WTC11 (cell line): ENCODE measurements around the gene PGGHG. TPM values are rescaled to one million over a fixed set of nuclear protein-coding genes. Genes with fewer than 3 reads are reported as not detected.

ENCODE experiments used
- ATAC-seq: fragments of 200-7000 bp; cut with Tn5 transposase; 2 replicates; pipeline ENCODE4 v1.10.0; 2021; ENCODE audit warnings: mild to moderate bottlenecking, moderate library complexity
- CTCF ChIA-PET: fragments of 300-600 bp; sonication (Branson Sonifier 250); formaldehyde crosslinking; loops from one replicate; lab custom pipeline; 2021; ENCODE audit warnings: antibody characterized with exemption; lab: Charles Lee
- POLR2A ChIA-PET: fragments of 350-600 bp; sonication (Branson Sonifier 250); formaldehyde crosslinking; loops from one replicate; lab custom pipeline; 2021; ENCODE audit warnings: antibody characterized with exemption; lab: Charles Lee
- DNase-seq: peaks from one replicate; pipeline ENCODE4 v3.0.0; 2021; ENCODE audit warnings: low spot score
- H3K27ac Mint-ChIP-seq: 2 replicates; pipeline ENCODE4 v1.8.0; 2021; ENCODE audit warnings: mixed read lengths
- H3K27me3 Mint-ChIP-seq: 2 replicates; pipeline ENCODE4 v1.8.0; 2021; ENCODE audit warnings: low read depth, mild to moderate bottlenecking, moderate library complexity, mixed read lengths
- H3K36me3 Mint-ChIP-seq: 2 replicates; pipeline ENCODE4 v1.8.0; 2021; ENCODE audit warnings: mixed read lengths
- H3K4me1 Mint-ChIP-seq: 2 replicates; pipeline ENCODE4 v1.8.0; 2022; ENCODE audit warnings: mixed read lengths
- H3K4me3 Mint-ChIP-seq: 2 replicates; pipeline ENCODE4 v1.8.0; 2021; ENCODE audit warnings: mild to moderate bottlenecking, moderate library complexity, mixed read lengths
- H3K9me3 Mint-ChIP-seq: 2 replicates; pipeline ENCODE4 v1.8.0; 2021; ENCODE audit warnings: mixed read lengths
- ATF1 ChIP-seq: sonication (generic); formaldehyde crosslinking; IDR thresholded peaks from 2 replicates; pipeline ENCODE4 v1.8.1; 2023; ENCODE audit warnings: mild to moderate bottlenecking, moderate library complexity, missing genetic modification reagents
- ETV6 ChIP-seq: sonication (generic); formaldehyde crosslinking; IDR thresholded peaks from 2 replicates; pipeline ENCODE4 v1.8.1; 2022; ENCODE audit warnings: mild to moderate bottlenecking, missing genetic modification reagents
- JAZF1 ChIP-seq: fragments of 250-450 bp; sonication (Bioruptor Pico); IDR thresholded peaks from 2 replicates; pipeline ENCODE4 v1.9.0; 2021; ENCODE audit warnings: moderate library complexity, mild to moderate bottlenecking, inconsistent platforms
- KAT7 ChIP-seq: sonication (generic); formaldehyde crosslinking; IDR thresholded peaks from 2 replicates; pipeline ENCODE4 v1.8.1; 2023; ENCODE audit warnings: missing genetic modification reagents, mild to moderate bottlenecking, borderline replicate concordance
- NR2C2 ChIP-seq: sonication (generic); formaldehyde crosslinking; IDR thresholded peaks from 2 replicates; pipeline ENCODE4 v1.8.0; 2022; ENCODE audit warnings: mild to moderate bottlenecking, missing genetic modification reagents
- ZNF232 ChIP-seq: sonication (generic); formaldehyde crosslinking; IDR thresholded peaks from 2 replicates; pipeline ENCODE4 v1.8.0; 2022; ENCODE audit warnings: mild to moderate bottlenecking, missing genetic modification reagents
- ZNF317 ChIP-seq: sonication (generic); formaldehyde crosslinking; IDR thresholded peaks from 2 replicates; pipeline ENCODE4 v1.8.1; 2023; ENCODE audit warnings: low read depth, mild to moderate bottlenecking, moderate library complexity, missing genetic modification reagents, borderline replicate concordance
- ZNF396 ChIP-seq: fragments of 250-450 bp; sonication (Bioruptor Pico); IDR thresholded peaks from 2 replicates; pipeline ENCODE4 v1.8.0; 2021; ENCODE audit warnings: mild to moderate bottlenecking, moderate library complexity, borderline replicate concordance
- ZNF671 ChIP-seq: fragments of 250-450 bp; sonication (Bioruptor Pico); IDR thresholded peaks from 2 replicates; pipeline ENCODE4 v1.8.0; 2021; ENCODE audit warnings: mild to moderate bottlenecking
- total RNA-seq: library from RNA; stranded (reverse); gene quantifications from 3 replicates; pipeline ENCODE4 v1.2.3, GENCODE V29; 2021
- TF ChIP-seq, protein P1 (sequence below): fragments of 200-600 bp; IDR thresholded peaks from 2 replicates; pipeline ENCODE4 v1.8.0; 2022; ENCODE audit warnings: antibody characterized with exemption
- TF ChIP-seq, protein P2 (sequence below): sonication (generic); formaldehyde crosslinking; IDR thresholded peaks from 2 replicates; pipeline ENCODE4 v1.8.1; 2023; ENCODE audit warnings: mild to moderate bottlenecking, missing genetic modification reagents, moderate library complexity
- TF ChIP-seq, protein P3 (sequence below): sonication (generic); formaldehyde crosslinking; IDR thresholded peaks from 2 replicates; pipeline ENCODE4 v1.8.0; 2022; ENCODE audit warnings: mild to moderate bottlenecking, missing genetic modification reagents
- TF ChIP-seq, protein P4 (sequence below): sonication (generic); formaldehyde crosslinking; conservative IDR thresholded peaks from 2 replicates; pipeline ENCODE4 v1.8.1; 2022; ENCODE audit warnings: mild to moderate bottlenecking, missing genetic modification reagents
- TF ChIP-seq, protein P5 (sequence below): sonication (generic); formaldehyde crosslinking; IDR thresholded peaks from 2 replicates; pipeline ENCODE4 v1.8.1; 2022; ENCODE audit warnings: missing genetic modification reagents, borderline replicate concordance

Gene PGGHG
- total RNA-seq, 1 experiment from 2014 or later: 74.9 TPM

DNA sequence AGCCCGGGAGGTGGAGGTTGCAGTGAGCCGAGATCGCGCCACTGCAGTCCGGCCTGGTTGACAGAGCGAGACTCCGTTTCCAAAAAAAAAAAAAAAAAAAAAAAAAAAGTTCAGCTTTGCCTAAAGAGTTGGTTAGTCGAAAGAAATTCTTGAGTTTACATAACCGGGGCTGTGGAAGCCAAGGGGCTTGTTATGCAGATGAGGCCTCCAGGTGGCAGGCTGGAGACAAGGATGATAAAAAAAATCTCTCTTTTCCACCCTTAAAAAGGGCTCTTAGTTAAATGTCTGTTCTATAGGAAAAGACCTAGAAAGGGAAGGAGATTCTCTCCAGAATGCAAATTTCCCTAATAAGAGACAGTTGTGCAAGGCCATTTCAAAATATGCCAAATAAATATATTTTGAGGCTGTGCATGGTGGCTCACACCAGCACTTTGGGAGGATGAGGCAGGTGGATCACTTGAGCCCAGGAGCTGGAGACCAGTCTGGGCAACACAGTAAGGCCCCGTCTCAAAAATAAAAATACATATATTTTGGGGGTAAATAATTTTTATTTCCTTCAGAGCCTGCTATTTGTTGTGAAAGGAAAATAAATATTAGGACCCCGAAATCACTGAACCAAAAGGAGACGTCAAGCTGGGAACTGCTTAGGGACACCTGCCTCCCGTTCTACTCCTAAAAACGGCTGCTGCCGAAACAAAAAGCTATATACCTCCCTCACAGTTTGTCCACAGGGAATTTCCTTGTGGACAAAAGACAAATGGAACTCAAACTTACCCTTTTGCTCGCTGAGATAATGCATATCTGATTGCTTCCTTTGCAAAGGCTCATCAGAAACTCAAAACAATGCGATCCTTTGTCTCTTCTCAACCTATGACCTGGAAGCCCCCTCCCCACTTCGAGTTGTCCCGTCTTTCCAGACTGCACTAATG is 16.3 kb downstream of the PGGHG start:
- CTCF ChIA-PET: interaction anchor here (0.6 to 3.2 kb wide), 22 partner anchors 10 to 106 kb away, joined by 3 to 36 read pairs (median 5); partner anchors contain the start of gene PGGHG
- Mint-ChIP-seq H3K27ac (peak overlapping the region; percentile 99), H3K27me3 (no peaks in the 10 kb centered on the region), H3K4me1 (peaks cover 83% of the 10 kb centered on the region), H3K4me3 (peak overlapping the region; percentile 43), H3K9me3 (no peaks in the 10 kb centered on the region), H3K36me3 (no peaks in the 10 kb centered on the region)
- TF ChIP-seq ZNF396 (CRISPR knock-in tag): no peak
- TF ChIP-seq, protein P1, sequence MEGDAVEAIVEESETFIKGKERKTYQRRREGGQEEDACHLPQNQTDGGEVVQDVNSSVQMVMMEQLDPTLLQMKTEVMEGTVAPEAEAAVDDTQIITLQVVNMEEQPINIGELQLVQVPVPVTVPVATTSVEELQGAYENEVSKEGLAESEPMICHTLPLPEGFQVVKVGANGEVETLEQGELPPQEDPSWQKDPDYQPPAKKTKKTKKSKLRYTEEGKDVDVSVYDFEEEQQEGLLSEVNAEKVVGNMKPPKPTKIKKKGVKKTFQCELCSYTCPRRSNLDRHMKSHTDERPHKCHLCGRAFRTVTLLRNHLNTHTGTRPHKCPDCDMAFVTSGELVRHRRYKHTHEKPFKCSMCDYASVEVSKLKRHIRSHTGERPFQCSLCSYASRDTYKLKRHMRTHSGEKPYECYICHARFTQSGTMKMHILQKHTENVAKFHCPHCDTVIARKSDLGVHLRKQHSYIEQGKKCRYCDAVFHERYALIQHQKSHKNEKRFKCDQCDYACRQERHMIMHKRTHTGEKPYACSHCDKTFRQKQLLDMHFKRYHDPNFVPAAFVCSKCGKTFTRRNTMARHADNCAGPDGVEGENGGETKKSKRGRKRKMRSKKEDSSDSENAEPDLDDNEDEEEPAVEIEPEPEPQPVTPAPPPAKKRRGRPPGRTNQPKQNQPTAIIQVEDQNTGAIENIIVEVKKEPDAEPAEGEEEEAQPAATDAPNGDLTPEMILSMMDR: peak; percentile 34
- ATAC-seq (peak; percentile 34), DNase-seq (peak; percentile 73)
- POLR2A ChIA-PET: interaction anchor here (0.9 to 1.6 kb wide), 3 partner anchors 12 to 14 kb away, joined by 3 to 5 read pairs (median 5); no protein-coding TSS in a partner anchor

DNA sequence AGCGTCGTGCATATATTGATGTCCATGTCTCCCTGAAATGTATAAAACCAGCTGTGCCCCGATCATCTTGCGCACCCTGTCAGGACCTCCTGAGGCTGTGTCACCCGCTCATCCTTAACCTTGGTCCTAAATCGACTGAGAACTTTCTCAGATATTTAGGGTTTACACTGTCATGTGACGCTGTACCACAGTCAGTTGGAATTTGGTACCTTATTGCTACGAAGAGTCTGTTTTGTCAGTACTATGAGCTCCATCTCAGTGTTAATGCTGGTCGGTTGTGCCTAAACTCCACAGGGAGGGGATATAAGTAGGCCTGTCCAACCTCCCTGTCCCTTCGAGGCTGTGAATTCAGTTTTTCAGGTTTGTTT is 16.9 kb downstream of the PGGHG start:
- ChIA-PET POLR2A (interaction anchor here (0.9 to 1.5 kb wide), 2 partner anchors 11 to 13 kb away, joined by 3 to 5 read pairs; no protein-coding TSS in a partner anchor), CTCF (interaction anchor here (0.6 to 3.2 kb wide), 20 partner anchors 9 to 143 kb away, joined by 3 to 36 read pairs (median 6); partner anchors contain the start of gene PGGHG)
- Mint-ChIP-seq H3K27ac (peak overlapping the region; percentile 99), H3K9me3 (no peaks in the 10 kb centered on the region), H3K36me3 (no peaks in the 10 kb centered on the region)
- ATAC-seq: no peak
- TF ChIP-seq, protein P2, sequence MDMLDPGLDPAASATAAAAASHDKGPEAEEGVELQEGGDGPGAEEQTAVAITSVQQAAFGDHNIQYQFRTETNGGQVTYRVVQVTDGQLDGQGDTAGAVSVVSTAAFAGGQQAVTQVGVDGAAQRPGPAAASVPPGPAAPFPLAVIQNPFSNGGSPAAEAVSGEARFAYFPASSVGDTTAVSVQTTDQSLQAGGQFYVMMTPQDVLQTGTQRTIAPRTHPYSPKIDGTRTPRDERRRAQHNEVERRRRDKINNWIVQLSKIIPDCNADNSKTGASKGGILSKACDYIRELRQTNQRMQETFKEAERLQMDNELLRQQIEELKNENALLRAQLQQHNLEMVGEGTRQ (CRISPR knock-in tag): peak; percentile 66
- TF ChIP-seq ATF1 (CRISPR knock-in tag): no peak
- no peak for TF ChIP-seq ZNF671
- TF ChIP-seq, protein P3, sequence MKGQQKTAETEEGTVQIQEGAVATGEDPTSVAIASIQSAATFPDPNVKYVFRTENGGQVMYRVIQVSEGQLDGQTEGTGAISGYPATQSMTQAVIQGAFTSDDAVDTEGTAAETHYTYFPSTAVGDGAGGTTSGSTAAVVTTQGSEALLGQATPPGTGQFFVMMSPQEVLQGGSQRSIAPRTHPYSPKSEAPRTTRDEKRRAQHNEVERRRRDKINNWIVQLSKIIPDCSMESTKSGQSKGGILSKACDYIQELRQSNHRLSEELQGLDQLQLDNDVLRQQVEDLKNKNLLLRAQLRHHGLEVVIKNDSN (CRISPR knock-in tag): 0 out of 2 replicates have a peak, but pooled peaks have one; percentile 38
- no peak for TF ChIP-seq ZNF317 (CRISPR knock-in tag)
- TF ChIP-seq, all 79 proteins: peak for 2
- Mint-ChIP-seq H3K27me3 (no peaks in the 10 kb centered on the region), H3K4me1 (peaks cover 76% of the 10 kb centered on the region), H3K4me3 (peak overlapping the region; percentile 43)
- no peak for DNase-seq

DNA sequence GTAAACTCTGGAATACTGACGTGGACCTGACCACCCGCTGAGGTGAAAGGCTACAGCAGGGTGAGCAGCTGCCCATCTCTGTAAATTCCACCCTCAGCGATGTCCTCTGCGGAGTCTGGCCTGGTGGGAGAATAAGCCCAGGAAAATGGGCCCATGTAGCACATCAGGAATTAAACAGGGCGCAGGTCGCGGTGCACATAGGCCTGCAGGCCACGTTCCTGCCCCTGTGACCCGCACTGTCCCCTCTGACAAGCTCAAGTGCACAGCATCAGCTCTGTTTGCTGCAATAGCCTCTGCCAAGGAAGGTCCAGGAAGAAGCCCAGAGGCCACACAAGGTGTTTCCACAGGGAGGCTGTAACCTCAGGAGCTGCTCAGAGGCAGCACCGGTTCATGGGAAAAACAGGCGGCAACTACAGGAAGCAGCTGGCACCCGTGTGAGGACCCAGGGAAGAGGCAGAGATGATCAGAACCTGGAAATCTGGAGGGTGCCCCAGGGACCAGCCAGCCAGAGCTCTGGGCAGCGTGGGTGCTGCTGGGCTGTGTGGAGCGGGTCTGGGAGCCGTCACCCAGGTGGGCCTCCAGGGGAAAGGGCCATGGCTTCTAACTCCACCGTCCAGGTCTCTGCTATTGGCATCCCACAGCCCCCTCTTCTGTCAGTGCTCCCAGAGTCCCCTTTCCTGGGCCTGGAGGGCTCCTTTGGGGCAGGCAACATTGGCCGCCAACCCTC is 17.9 kb downstream of the PGGHG start:
- ATAC-seq (no peak), DNase-seq (no peak)
- Mint-ChIP-seq H3K36me3 (no peaks in the 10 kb centered on the region), H3K4me3 (no peak overlapping the region), H3K27ac (peak overlapping the region; percentile 80), H3K27me3 (no peaks in the 10 kb centered on the region), H3K9me3 (no peaks in the 10 kb centered on the region), H3K4me1 (peaks cover 70% of the 10 kb centered on the region)
- POLR2A ChIA-PET: interaction anchor here (0.6 to 1.7 kb wide), 2 partner anchors 34 to 56 kb away, joined by 4 read pairs; no protein-coding TSS in a partner anchor
- TF ChIP-seq, protein P4, sequence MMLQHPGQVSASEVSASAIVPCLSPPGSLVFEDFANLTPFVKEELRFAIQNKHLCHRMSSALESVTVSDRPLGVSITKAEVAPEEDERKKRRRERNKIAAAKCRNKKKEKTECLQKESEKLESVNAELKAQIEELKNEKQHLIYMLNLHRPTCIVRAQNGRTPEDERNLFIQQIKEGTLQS (CRISPR knock-in tag): no peak
- TF ChIP-seq KAT7 (no peak), ZNF232 (CRISPR knock-in tag) (no peak), ZNF396 (CRISPR knock-in tag) (no peak), NR2C2 (CRISPR knock-in tag) (no peak), JAZF1 (CRISPR knock-in tag) (no peak), ETV6 (CRISPR knock-in tag) (0 out of 2 replicates have a peak, but pooled peaks have one; percentile 14)
- TF ChIP-seq, protein P5, sequence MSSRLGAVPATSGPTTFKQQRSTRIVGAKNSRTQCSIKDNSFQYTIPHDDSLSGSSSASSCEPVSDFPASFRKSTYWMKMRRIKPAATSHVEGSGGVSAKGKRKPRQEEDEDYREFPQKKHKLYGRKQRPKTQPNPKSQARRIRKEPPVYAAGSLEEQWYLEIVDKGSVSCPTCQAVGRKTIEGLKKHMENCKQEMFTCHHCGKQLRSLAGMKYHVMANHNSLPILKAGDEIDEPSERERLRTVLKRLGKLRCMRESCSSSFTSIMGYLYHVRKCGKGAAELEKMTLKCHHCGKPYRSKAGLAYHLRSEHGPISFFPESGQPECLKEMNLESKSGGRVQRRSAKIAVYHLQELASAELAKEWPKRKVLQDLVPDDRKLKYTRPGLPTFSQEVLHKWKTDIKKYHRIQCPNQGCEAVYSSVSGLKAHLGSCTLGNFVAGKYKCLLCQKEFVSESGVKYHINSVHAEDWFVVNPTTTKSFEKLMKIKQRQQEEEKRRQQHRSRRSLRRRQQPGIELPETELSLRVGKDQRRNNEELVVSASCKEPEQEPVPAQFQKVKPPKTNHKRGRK (CRISPR knock-in tag): no peak
- CTCF ChIA-PET: interaction anchor here (0.6 to 3.2 kb wide), 14 partner anchors 8 to 142 kb away, joined by 3 to 36 read pairs (median 8); partner anchors contain the start of gene PGGHG
